Measurements from ENCODE around the gene KISS1R. TPM values are rescaled to one million over a fixed set of nuclear protein-coding genes. Genes with fewer than 3 reads are reported as not detected.

Gene KISS1R
- total and polyA plus RNA-seq, 12 donors = 0.25 to 0.44 TPM; not detected in 10

GRCh38 chr19:925526-926322, 8.6 kb downstream of the KISS1R start, which contains the start of gene ARID3A:
Gene ARID3A, plus strand, starts transcription at chr19:926035. Its CDS starts 3,494 bp downstream, at chr19:929529.
- peak; percentile 75 to 89 (median 82) for DNase-seq
- Histone ChIP-seq H3K27ac (peak within 1 kb of the TSS in 4 of 5 donors; percentile 58 to 81 (median 76)), H3K36me3 (replicated peaks in 1 of 2) (no peaks in the 10 kb centered on the region), H3K27me3 (peaks cover 6% of the 10 kb centered on the region), H3K9me3 (replicated peaks in 1 of 3) (no peaks in the 10 kb centered on the region), H3K4me3 (peak within 1 kb of the TSS; percentile 60 to 73 (median 66)), H3K4me1 (replicated peaks in 1 of 2) (peaks cover 6 to 13% of the 10 kb centered on the region in 2 donors)
- 1% methylated on average over 34 to 94 of the region's 97 CpGs; no CpG with 5 or more reads in 1 of the 4 donors for WGBS, 4 donors
- TF ChIP-seq CTCF (IDR thresholded peaks at IDR 0.05) = no peak
- TF ChIP-seq POLR2A (IDR thresholded peaks at IDR 0.05) = peak; percentile 37 to 47
- intact Hi-C loops (cut with DNase I) = no loop called here

- DNase-seq = no peak
These were observed 9.1 kb downstream of the KISS1R start for GRCh38 chr19:926323-926588.

GRCh38 chr19:926589-927350, 9.6 kb downstream of the KISS1R start:
- no peaks in the 10 kb centered on the region for H3K27me3 ChIP-seq
- H3K4me1 ChIP-seq (replicated peaks in 1 of 2) = peaks cover 5 to 13% of the 10 kb centered on the region in 2 donors
- intact Hi-C loops (cut with DNase I) = no loop called here
- 0 to 1% (median 0%) methylated on average over 18 to 52 of the region's 52 CpGs for WGBS, 4 donors
- H3K27ac ChIP-seq = peak overlapping the region in 4 of 5 donors; percentile 58 to 81 (median 76)
- no peaks in the 10 kb centered on the region for H3K36me3 ChIP-seq (replicated peaks in 1 of 2)
- no peaks in the 10 kb centered on the region for H3K9me3 ChIP-seq (replicated peaks in 1 of 3)
- no peak for TF ChIP-seq CTCF (IDR thresholded peaks at IDR 0.05)
- no peak for TF ChIP-seq POLR2A (IDR thresholded peaks at IDR 0.05)
- DNase-seq = peak; percentile 70 to 84 (median 71)
- peak overlapping the region; percentile 60 to 73 (median 66) for H3K4me3 ChIP-seq

More at GRCh38 chr19:926323-926588, 9.1 kb downstream of the KISS1R start:
- H3K36me3 ChIP-seq (replicated peaks in 1 of 2) = no peaks in the 10 kb centered on the region
- peak overlapping the region; percentile 60 to 73 (median 66) for H3K4me3 ChIP-seq
- WGBS, 4 donors = 0 to 1% (median 0%) methylated on average over 16 to 21 of the region's 21 CpGs
- TF ChIP-seq CTCF (IDR thresholded peaks at IDR 0.05) = no peak
- TF ChIP-seq POLR2A (IDR thresholded peaks at IDR 0.05) = no peak
- H3K27ac ChIP-seq = peak overlapping the region in 4 of 5 donors; percentile 58 to 81 (median 76)
- peaks cover 5 to 13% of the 10 kb centered on the region in 2 donors for H3K4me1 ChIP-seq (replicated peaks in 1 of 2)
- intact Hi-C loops (cut with DNase I) = no loop called here
- peaks cover 1% of the 10 kb centered on the region for H3K27me3 ChIP-seq
- H3K9me3 ChIP-seq (replicated peaks in 1 of 3) = no peaks in the 10 kb centered on the region

GRCh38 chr19:927351-927779, 10.2 kb downstream of the KISS1R start:
- H3K27ac ChIP-seq = peak overlapping the region in 4 of 5 donors; percentile 58 to 81 (median 76)
- DNase-seq = peak in 2 of 7 donors; percentile 56 to 61
- WGBS, 4 donors = 15 to 53% (median 15%) methylated on average over 3 to 15 of the region's 15 CpGs; no CpG with 5 or more reads in 1 of the 4 donors
- no peaks in the 10 kb centered on the region for H3K9me3 ChIP-seq (replicated peaks in 1 of 3)
- H3K27me3 ChIP-seq = no peaks in the 10 kb centered on the region
- intact Hi-C loops (cut with DNase I) = no loop called here
- H3K36me3 ChIP-seq (replicated peaks in 1 of 2) = no peaks in the 10 kb centered on the region
- peak overlapping the region in 3 of 4 donors; percentile 11 to 73 (median 71) for H3K4me3 ChIP-seq
- TF ChIP-seq CTCF (IDR thresholded peaks at IDR 0.05) (no peak), POLR2A (IDR thresholded peaks at IDR 0.05) (no peak)
- H3K4me1 ChIP-seq (replicated peaks in 1 of 2) = peaks cover 5 to 13% of the 10 kb centered on the region in 2 donors

Measured in adrenal gland (tissue), 12 donors.